ENCODE measurements around the gene PARP11. TPM values are rescaled to one million over a fixed set of nuclear protein-coding genes. Genes with fewer than 3 reads are reported as not detected.

The PARP11 gene
- total RNA-seq, 1 donor, result 5.6 TPM

DNA sequence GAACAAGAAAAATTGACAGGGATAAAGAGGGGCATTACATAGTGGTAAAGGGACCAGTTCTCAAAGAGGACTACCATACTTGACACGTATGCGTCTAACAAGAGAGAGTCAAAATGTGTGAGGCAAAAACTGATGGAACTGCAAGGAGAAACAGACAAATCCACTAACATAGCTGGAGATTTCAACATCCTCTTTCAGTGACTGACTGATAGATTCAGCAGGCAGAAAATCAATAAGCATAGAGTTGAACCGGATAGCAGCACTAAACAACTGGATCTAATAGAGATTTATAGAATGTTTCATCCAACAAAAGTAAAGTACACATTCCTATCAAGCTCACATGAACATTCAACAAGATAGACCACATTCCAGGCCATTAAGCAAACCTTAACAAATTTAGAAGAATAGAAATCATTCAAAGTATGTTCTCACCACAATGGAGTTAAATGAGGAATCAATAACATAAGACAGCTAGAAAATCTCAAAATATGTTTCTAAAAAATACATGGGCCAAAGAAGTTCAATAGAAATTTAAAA lies 104.2 kb downstream of the PARP11 start:
- DNase-seq (ENCODE audit: low read depth), result no peak
- no peak for TF ChIP-seq CTCF (IDR thresholded peaks at IDR 0.05; ENCODE audit: insufficient read depth, low read length)
- no peak overlapping the region for H3K4me3 ChIP-seq (ENCODE audit: low read depth, low read length)

GRCh38 chr12:3761116-3761735 lies 112.0 kb downstream of the PARP11 start:
- no peak for TF ChIP-seq CTCF (IDR thresholded peaks at IDR 0.05; ENCODE audit: insufficient read depth, low read length)
- DNase-seq (ENCODE audit: low read depth), result no peak
- no peak overlapping the region for H3K4me3 ChIP-seq (ENCODE audit: low read depth, low read length)

- DNase-seq (ENCODE audit: low read depth), result no peak
- no peak overlapping the region for H3K4me3 ChIP-seq (ENCODE audit: low read depth, low read length)
- TF ChIP-seq CTCF (IDR thresholded peaks at IDR 0.05; ENCODE audit: insufficient read depth, low read length), result no peak
Measured at GRCh38 chr12:3759878-3760277, 113.3 kb downstream of the PARP11 start.

Other genes with a start within 250 kb of the PARP11 start
- gene CRACR2A, start 120.3 kb downstream of the PARP11 start, total RNA-seq (ENCODE audit: low replicate concordance), result 4.8 and 16.8 TPM in 2 replicates

Data from fibroblast of the aortic adventitia (primary cell).